ENCODE data around the gene HSD17B14.

- TF ChIP-seq CTCF (IDR thresholded peaks at IDR 0.05) (no peak), POLR2A (IDR thresholded peaks at IDR 0.05) (no peak)
Measured at GRCh38 chr19:48833977-48834376, 2.3 kb downstream of the HSD17B14 start.
